ENCODE results near the gene PALLD.

The PALLD gene

GRCh38 chr4:168560184-168561180 is 63.6 kb downstream of the PALLD start:
- TF ChIP-seq CTCF (IDR thresholded peaks at IDR 0.05; ENCODE audit: low read depth, low read length), result no peak
- no peak overlapping the region for H3K4me3 ChIP-seq (ENCODE audit: low read depth, low read length)

- TF ChIP-seq CTCF (IDR thresholded peaks at IDR 0.05; ENCODE audit: low read depth, low read length), result no peak
Measured at GRCh38 chr4:168562041-168562571, 65.3 kb downstream of the PALLD start.

GRCh38 chr4:168564023-168564422 is 67.2 kb downstream of the PALLD start:
- TF ChIP-seq CTCF (IDR thresholded peaks at IDR 0.05; ENCODE audit: low read depth, low read length), result no peak
- H3K4me3 ChIP-seq (ENCODE audit: low read depth, low read length), result no peak overlapping the region

More at GRCh38 chr4:168562041-168562571, 65.3 kb downstream of the PALLD start:
- no peak overlapping the region for H3K4me3 ChIP-seq (ENCODE audit: low read depth, low read length)

- no peak for TF ChIP-seq CTCF (IDR thresholded peaks at IDR 0.05; ENCODE audit: low read depth, low read length)
- no peak overlapping the region for H3K4me3 ChIP-seq (ENCODE audit: low read depth, low read length)
Measured at GRCh38 chr4:168565130-168565529, 68.3 kb downstream of the PALLD start.

GRCh38 chr4:168566726-168567125 is 69.9 kb downstream of the PALLD start:
- no peak for TF ChIP-seq CTCF (IDR thresholded peaks at IDR 0.05; ENCODE audit: low read depth, low read length)
- no peak overlapping the region for H3K4me3 ChIP-seq (ENCODE audit: low read depth, low read length)

GRCh38 chr4:168569066-168569930 is 72.4 kb downstream of the PALLD start:
- H3K4me3 ChIP-seq (ENCODE audit: low read depth, low read length), result no peak overlapping the region
- TF ChIP-seq CTCF (IDR thresholded peaks at IDR 0.05; ENCODE audit: low read depth, low read length), result no peak

Data from WI38 (cell line).